Ovary (tissue), 9 donors: ENCODE measurements around the gene CDKN2AIPNL. TPM values are rescaled to one million over a fixed set of nuclear protein-coding genes. Genes with fewer than 3 reads are reported as not detected.

Experiments
- DNase-seq, 5 donors: peaks; one replicate each; pipeline ENCODE4 v3.0.0-alpha.2; 2019 to 2020
- H3K27ac ChIP-seq, 2 donors: fragments of 200-600 bp; one replicate each; pipeline versions ENCODE4 v1.5.1 to v1.8.0; 2019 to 2022
- H3K27me3 ChIP-seq: fragments of 200-600 bp; one replicate; pipeline ENCODE4 v1.8.0; 2022
- H3K36me3 ChIP-seq: fragments of 200-600 bp; sonication (generic); one replicate; pipeline ENCODE4 v1.5.1; 2019
- H3K4me1 ChIP-seq: one replicate; pipeline ENCODE4 v1.8.1; 2013; ENCODE audit warnings: mild to moderate bottlenecking, moderate library complexity; ENCODE audit not compliant: insufficient read depth
- H3K4me3 ChIP-seq: fragments of 200-600 bp; sonication (generic); one replicate; pipeline ENCODE4 v1.5.1; 2017
- H3K9me3 ChIP-seq, 2 donors: fragments of 200-600 bp in 1 of 2; sonication (generic) in 1 of 2; one replicate each; pipeline versions ENCODE4 v1.5.1 to v1.8.1; 2013 to 2019; ENCODE audit warnings: mild to moderate bottlenecking in 1 of 2, moderate library complexity in 1 of 2
- EP300 ChIP-seq: sonication (generic); formaldehyde crosslinking; IDR thresholded peaks from one replicate; pipeline ENCODE4 v1.6.1; 2017; ENCODE audit warnings: antibody characterized with exemption
- POLR2A ChIP-seq: fragments of 450-650 bp; IDR thresholded peaks from one replicate; pipeline ENCODE4 v1.6.1; 2017; ENCODE audit warnings: antibody characterized with exemption, mild to moderate bottlenecking, moderate library complexity
- WGBS, 3 donors: extraction: QIAGEN DNeasy Blood & Tissue Kit in 1 of 3; methylation state at CpG; one replicate each; pipeline versions ENCODE4 v1.1.5 to v1.1.7; 2013 to 2017; 5-methylcytosine and 5-hydroxymethylcytosine counted together
- intact Hi-C, 4 donors: fragments of 100-400 bp; cut with DNase I; formaldehyde crosslinking; loops; one replicate each; pipeline versions ENCODE4 v1.11.0 to v1.15.1; 2022 to 2023
- polyA plus RNA-seq, 2 donors: library from polyadenylated mRNA; stranded (reverse); fragments of 200-250 nt in 1 of 2; fragments of 350-450 nt in 1 of 2; fragmentation: Illumina TruSeq in 1 of 2; extraction: RNeasy Lipid Tissue Mini Kit (QIAGEN cat#74804) in 1 of 2; gene quantifications; one replicate each; pipeline ENCODE4 v1.2.3, GENCODE V29; 2013 to 2014
- total RNA-seq, 7 donors: library from RNA; depleted of rRNA in 2 of 7; stranded (reverse); fragments of >200 nt in 2 of 7; fragmentation: NEBNext Ultra II Directional in 3 of 7; extraction: Animal tissue kit (Norgen Biotek cat#: 25700) in 3 of 7; gene quantifications; one replicate each; pipeline versions ENCODE4 v1.1.0 to v1.2.4, GENCODE V29; 2016 to 2023
- TF ChIP-seq, protein P1 (sequence below), 3 donors: fragments of 450-650 bp in 2 of 3; fragments of 200-600 bp in 1 of 3; IDR thresholded peaks; one replicate each; pipeline versions ENCODE4 v1.5.1 to v1.8.0; 2016 to 2022; ENCODE audit warnings: antibody characterized with exemption in 3 of 3, mild to moderate bottlenecking in 1 of 3
- donor health status: DM: no; HTN: no; CAD: no; lungs with moderate emphysema.
- donor health status: DM: no; HTN: no; CAD: no.
- donor health status: Bipolar disorder and iron deficiency.
- donor health status: DM: yes; HTN: yes; CAD: no.
- donor health status: DM: no; HTN: no; CAD: no.
- donor health status: DM: yes; HTN: yes; CAD: no.

Gene CDKN2AIPNL
- total and polyA plus RNA-seq, 9 donors, result 12.2 to 29.0 (median 17.7) TPM

DNA sequence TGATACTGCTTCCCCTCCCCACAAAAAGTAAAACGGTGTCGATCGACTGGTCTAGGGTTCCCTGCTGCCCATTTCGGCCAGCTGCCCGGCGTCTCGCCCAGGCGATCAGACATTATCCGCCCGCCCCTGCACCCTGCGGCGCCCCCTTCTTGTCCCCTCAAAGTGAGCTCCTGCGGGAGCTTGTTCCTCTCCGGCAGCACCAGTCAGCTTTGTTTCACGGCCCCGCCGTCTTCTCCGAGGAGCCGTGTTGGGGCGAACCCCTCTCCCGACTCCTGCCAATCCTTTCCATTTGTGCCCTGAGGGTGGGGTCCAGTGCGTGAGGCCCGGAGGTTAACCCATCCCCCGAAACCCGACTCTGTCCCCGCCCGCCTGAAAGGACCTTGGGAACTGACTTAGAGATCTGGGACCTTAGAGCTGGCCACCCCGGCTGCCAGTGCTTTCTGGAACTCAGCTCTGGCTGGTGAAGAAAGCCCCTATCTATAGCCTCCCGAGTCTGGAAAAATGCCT is 39.8 kb downstream of the CDKN2AIPNL start:
- Histone ChIP-seq H3K36me3 (no peaks in the 10 kb centered on the region), H3K4me3 (peak overlapping the region; percentile 97), H3K4me1 (peaks cover 6% of the 10 kb centered on the region), H3K27ac (peak overlapping the region; percentile 89 to 97), H3K9me3 (no peaks in the 10 kb centered on the region), H3K27me3 (no peaks in the 10 kb centered on the region)
- peak; percentile 35 to 67 (median 64) for DNase-seq
- TF ChIP-seq, protein P1, sequence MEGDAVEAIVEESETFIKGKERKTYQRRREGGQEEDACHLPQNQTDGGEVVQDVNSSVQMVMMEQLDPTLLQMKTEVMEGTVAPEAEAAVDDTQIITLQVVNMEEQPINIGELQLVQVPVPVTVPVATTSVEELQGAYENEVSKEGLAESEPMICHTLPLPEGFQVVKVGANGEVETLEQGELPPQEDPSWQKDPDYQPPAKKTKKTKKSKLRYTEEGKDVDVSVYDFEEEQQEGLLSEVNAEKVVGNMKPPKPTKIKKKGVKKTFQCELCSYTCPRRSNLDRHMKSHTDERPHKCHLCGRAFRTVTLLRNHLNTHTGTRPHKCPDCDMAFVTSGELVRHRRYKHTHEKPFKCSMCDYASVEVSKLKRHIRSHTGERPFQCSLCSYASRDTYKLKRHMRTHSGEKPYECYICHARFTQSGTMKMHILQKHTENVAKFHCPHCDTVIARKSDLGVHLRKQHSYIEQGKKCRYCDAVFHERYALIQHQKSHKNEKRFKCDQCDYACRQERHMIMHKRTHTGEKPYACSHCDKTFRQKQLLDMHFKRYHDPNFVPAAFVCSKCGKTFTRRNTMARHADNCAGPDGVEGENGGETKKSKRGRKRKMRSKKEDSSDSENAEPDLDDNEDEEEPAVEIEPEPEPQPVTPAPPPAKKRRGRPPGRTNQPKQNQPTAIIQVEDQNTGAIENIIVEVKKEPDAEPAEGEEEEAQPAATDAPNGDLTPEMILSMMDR (IDR thresholded peaks at IDR 0.05), result no peak
- TF ChIP-seq EP300 (no peak), POLR2A (no peak)
- intact Hi-C loops, result loop anchor here in 2 of 4 donors (5.0 kb wide), 2 partner anchors 155 to 205 kb away; partner anchors contain the start of gene JADE2 (in 1 of the 2)
- 0 to 1% (median 0%) methylated on average over 29 of the region's 29 CpGs for WGBS, 3 donors

- Histone ChIP-seq H3K27me3 (no peaks in the 10 kb centered on the region), H3K4me3 (peak within 1 kb of the TSS; percentile 97), H3K36me3 (no peaks in the 10 kb centered on the region), H3K4me1 (peaks cover 6% of the 10 kb centered on the region), H3K9me3 (no peaks in the 10 kb centered on the region), H3K27ac (peak within 1 kb of the TSS; percentile 89 to 97)
- intact Hi-C loops, result loop anchor here in 2 of 4 donors (5.0 kb wide), 2 partner anchors 156 to 206 kb away; partner anchors contain the start of gene JADE2 (in 1 of the 2)
- TF ChIP-seq POLR2A (peak; percentile 94), EP300 (peak; percentile 87)
- TF ChIP-seq, protein P1 (IDR thresholded peaks at IDR 0.05), result no peak
- DNase-seq, result peak; percentile 97 to 99 (median 98)
- 0 to 1% (median 1%) methylated on average over 53 to 74 of the region's 74 CpGs for WGBS, 3 donors
These were observed 40.5 kb downstream of the CDKN2AIPNL start, which contains the start of gene UBE2B for GRCh38 chr5:134370871-134371833. Gene UBE2B, plus strand, starts transcription at chr5:134371569. Its CDS starts 27 bp downstream, at chr5:134371596.

- no peak for TF ChIP-seq POLR2A
- TF ChIP-seq, protein P1 (IDR thresholded peaks at IDR 0.05), result no peak
- no peak for TF ChIP-seq EP300
- H3K4me1 ChIP-seq, result peaks cover 4% of the 10 kb centered on the region
- H3K36me3 ChIP-seq, result no peaks in the 10 kb centered on the region
- intact Hi-C loops, result loop anchor here in 2 of 4 donors (5.0 kb wide), 2 partner anchors 157 to 207 kb away; partner anchors contain the start of gene JADE2 (in 1 of the 2)
- H3K27ac ChIP-seq, result peak overlapping the region; percentile 48 to 97
- peak overlapping the region; percentile 97 for H3K4me3 ChIP-seq
- no peak for DNase-seq
- H3K27me3 ChIP-seq, result no peaks in the 10 kb centered on the region
- H3K9me3 ChIP-seq, result no peaks in the 10 kb centered on the region
- WGBS, 3 donors, result 9 to 14% (median 10%) methylated on average over 5 of the region's 5 CpGs
These were observed 41.3 kb downstream of the CDKN2AIPNL start for GRCh38 chr5:134370311-134370870.

DNA sequence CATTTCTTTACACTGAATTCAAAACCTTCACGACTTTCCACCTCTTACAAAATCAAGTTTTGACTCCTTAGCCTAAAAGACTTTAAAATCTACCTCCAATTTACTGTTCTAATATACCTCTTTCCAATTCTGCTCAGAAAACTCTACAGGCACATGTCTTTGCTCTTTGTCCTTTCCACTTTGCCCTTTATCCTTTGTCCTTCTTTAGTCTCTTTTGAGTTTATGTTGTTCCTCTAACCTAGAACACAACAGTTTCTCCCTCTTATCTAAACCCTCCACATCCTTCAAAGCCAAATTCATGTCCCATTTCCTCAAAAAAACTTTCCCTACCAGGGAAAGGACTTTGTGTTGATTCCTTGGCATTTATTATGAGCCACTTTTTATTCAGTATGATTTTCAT is 46.1 kb downstream of the CDKN2AIPNL start:
- Histone ChIP-seq H3K27ac (no peak overlapping the region), H3K9me3 (no peaks in the 10 kb centered on the region), H3K27me3 (no peaks in the 10 kb centered on the region), H3K36me3 (no peaks in the 10 kb centered on the region), H3K4me3 (no peak overlapping the region), H3K4me1 (peaks cover 1% of the 10 kb centered on the region)
- intact Hi-C loops, result no loop called here
- TF ChIP-seq EP300 (no peak), POLR2A (no peak)
- TF ChIP-seq, protein P1 (IDR thresholded peaks at IDR 0.05), result no peak
- DNase-seq, result no peak
- 90 to 99% (median 92%) methylated on average over 1 of the region's 1 CpG for WGBS, 3 donors
